ENCODE results near the gene ZGRF1.
"Not testable (repeated sequence)": the region's sequence is repeated elsewhere in the genome, so short reads cannot be mapped to it uniquely, and the experiment has no call there.

The ZGRF1 gene

GRCh38 chr4:112516471-112517066 lies 120.1 kb downstream of the ZGRF1 start:
- DNase-seq (ENCODE audit: low read depth in 3 of 3) = no peak

GRCh38 chr4:112516066-112516470 lies 120.6 kb downstream of the ZGRF1 start, which contains the start of gene NEUROG2:
NEUROG2 (minus strand) TSS chr4:112516180; CDS start chr4:112515475, 705 bp downstream.
- DNase-seq (ENCODE audit: low read depth in 3 of 3) = no peak

GRCh38 chr4:112515198-112516065 lies 121.3 kb downstream of the ZGRF1 start:
- DNase-seq (ENCODE audit: low read depth in 3 of 3) = no peak

DNA sequence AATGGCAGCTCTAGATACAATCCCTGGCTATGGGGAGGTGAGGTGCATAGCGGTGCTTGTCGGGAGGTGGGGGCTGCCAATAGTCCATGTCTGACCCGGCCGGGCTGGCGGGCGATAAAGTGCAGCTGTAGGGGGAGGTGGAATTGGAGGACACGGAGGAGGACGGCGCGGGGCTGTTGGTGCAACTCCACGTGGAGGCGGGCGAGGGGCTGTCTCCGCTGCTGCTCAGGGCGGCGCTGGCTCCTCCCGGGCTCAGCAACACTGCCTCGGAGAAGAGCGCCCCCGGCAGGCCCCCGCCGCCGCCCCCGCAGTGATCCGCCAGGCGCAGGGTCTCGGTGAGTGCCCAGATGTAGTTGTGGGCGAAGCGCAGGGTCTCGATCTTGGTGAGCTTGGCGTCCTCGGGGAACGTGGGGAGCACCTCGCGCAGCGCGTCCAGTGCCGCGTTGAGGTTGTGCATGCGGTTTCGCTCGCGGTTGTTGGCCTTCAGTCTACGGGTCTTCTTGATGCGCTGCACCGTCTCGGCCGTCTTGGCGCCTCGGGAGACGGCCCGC lies 122.0 kb downstream of the ZGRF1 start:
- DNase-seq (ENCODE audit: low read depth in 3 of 3) = no peak

- DNase-seq (ENCODE audit: low read depth in 3 of 3) = no peak
Observed at GRCh38 chr4:112513971-112514646, 122.6 kb downstream of the ZGRF1 start.

GRCh38 chr4:112511803-112512118 lies 124.9 kb downstream of the ZGRF1 start:
- DNase-seq (ENCODE audit: low read depth in 3 of 3) = no peak

DNA sequence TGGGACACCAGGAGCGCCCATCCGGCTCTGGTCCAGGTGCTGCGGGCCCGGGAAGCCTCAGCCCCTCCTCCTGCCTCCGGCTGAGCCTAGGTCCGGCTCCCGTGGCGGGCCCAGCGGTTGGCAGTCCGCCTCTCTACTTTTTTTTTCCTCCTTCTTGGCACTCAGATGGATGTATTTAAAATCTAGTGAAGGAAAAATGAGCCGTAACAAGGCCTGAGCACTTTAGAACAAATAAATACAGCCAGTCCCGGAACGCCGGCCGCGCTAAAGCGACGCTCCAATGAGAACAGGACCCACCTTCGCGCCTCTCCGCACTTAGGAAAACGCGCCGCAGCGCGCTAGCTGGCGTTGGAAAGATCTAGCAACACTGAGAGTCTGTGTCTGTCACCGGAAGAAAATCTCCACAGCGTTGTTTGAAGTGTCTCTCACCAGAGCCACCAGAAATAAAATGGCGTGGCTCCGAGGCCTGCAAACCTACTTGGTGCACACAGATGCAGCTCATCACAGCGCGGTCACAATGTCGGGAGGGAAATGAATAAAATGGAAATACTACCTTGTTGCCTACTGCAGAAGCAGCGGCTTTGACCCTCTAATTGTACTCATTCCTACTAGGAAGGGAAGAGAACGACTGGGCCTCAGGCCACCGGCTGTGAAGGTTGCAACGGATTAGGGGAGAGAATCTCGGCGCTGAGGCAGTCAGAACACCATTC lies 125.5 kb downstream of the ZGRF1 start:
- DNase-seq (ENCODE audit: low read depth in 3 of 3) = no peak

DNA sequence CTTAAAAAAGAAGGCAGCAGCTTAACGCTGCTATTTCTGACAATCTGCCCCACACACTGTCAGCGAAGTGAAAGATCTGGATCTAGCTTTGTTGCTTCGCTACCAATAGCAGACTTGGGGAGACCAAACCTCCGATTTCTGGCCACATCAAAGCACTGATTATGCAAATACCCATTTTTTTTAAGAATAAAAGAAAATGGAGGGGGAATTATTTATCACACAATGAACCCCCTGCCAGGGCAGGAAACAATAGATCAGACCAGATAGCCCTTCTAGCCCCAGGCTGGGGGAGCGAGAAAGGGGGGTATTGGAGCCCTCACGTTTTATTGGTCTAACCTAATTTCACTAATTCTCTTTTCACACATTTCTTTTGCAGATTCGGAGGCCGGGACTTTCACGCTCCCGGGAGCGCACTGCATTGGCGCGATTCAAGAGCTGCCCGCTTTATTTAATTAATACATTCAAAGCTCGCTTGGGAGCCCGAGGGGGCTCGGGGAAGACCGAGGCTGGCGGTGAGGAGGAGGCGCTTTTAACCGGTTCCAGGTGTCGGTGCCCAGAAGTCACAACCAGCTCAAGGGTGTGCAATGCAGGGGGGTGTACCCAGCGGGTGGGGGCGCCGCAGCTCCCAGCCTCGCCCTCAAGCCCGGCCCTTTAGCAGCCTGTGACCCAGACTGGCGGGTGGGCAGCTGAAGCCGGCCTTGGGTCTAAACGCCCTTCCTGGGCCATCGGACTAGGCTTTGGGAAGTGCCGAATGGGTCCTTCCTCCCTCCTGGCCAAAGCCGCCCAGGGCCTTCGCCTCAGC lies 126.2 kb downstream of the ZGRF1 start:
- DNase-seq (ENCODE audit: low read depth in 3 of 3) = no peak

GRCh38 chr4:112509243-112510141 lies 127.2 kb downstream of the ZGRF1 start:
- DNase-seq (ENCODE audit: low read depth in 3 of 3) = no peak

DNA sequence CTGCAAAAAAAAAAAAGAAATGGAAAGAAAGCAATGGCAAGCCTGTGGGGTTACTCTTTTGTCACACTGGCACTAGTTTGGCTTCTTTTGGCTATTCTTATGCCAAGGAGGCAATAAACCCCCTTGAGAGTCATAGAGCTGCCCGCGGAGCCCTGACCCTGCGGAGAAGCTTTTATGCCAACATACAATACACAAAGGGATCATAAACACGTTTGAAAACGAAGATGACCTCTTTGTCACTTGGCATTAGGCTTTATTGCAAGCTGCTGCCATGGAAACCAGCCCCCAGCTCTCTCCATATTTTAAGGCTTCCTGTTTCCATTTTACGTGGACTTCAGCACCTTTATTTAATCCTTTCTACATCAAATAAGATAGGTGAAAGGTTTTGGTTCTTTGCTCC lies 128.4 kb downstream of the ZGRF1 start:
- DNase-seq (ENCODE audit: low read depth in 3 of 3) = no peak

- DNase-seq (ENCODE audit: low read depth in 3 of 3) = no peak
Observed at GRCh38 chr4:112504807-112505206, 131.9 kb downstream of the ZGRF1 start.

DNA sequence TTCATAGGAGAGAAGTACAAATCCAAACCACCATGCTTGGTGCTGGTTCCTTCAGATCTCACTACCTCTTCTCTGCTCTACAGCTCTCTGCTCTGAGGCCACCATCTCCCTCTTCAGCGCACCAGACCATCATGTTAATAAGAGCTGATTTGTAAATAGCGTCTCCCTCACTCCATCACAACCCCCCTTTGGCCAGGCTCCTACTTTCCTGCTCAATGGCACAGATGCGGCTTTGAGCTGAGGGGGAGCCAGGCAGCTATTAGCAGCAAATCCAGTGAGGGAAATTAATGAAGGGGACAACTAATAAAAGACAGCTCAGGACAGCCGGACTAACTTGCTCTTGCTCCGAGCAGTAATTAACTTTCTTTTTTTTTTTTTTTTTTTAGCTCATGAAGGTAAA lies 133.8 kb downstream of the ZGRF1 start:
- DNase-seq (ENCODE audit: low read depth in 3 of 3) = no peak

DNA sequence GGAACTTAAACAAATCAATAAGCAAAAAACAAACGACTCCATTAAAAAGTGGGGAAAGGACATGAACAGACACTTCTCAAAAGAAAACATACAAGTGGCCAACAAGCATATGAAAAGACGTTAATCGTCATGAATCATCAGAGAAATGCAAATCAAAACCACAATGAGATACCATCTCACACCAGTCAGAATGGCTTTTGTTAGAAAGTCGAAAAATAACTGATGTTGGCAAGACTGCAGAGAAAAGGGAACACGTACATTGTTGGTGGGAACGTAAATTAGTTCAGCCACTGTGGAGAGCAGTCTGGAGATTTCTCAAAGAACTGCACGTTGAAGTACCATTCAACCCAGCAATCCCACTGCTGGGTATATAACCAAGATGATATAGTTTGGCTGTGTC lies 144.4 kb downstream of the ZGRF1 start:
- DNase-seq (ENCODE audit: low read depth in 3 of 3) = no peak

- DNase-seq (ENCODE audit: low read depth in 3 of 3) = not testable (repeated sequence)
Observed at GRCh38 chr4:112490808-112491207, 145.9 kb downstream of the ZGRF1 start.

Measured in stimulated activated CD4-positive, alpha-beta T cell treated with anti-CD3 and anti-CD28 coated beads, TNF-alpha, amount 100 ng/mL, for 24 hours (primary cell).